GM18873 (cell line): Measurements from ENCODE around the gene ELF1.

ENCODE experiments used
- ATAC-seq: cut with Tn5 transposase; IDR thresholded peaks from one replicate; pipeline ENCODE4 v1.9.1; 2021; ENCODE audit warnings: mild to moderate bottlenecking, moderate library complexity, moderate number of reproducible peaks; ENCODE audit not compliant: unreplicated experiment, low FRiP score

The ELF1 gene

GRCh38 chr13:41019011-41019487, at the start of gene ELF1:
ELF1 (minus strand) TSS chr13:41019316; CDS start chr13:40982054, 37,262 bp downstream.
- ATAC-seq: peak; percentile 87

DNA sequence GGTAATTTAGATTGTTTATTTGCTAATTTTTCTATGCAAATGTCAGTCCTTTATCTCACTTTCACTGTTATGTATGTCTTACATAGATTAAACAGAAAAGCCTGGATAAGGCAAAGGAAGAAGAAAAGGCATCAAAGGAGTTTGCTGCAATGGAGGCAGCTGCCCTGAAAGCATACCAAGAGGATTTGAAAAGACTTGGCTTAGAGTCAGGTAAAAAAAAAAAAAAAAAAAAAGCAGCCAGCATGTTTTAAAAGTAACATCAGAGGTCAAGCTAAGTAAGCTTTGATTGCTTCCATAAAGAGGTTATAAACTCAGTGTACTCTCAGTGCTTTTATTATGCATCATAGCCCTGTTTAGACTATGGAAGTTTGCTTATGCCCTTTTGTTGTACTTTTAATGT, 46.0 kb upstream of the ELF1 start:
- ATAC-seq: no peak

GRCh38 chr13:41064493-41064892, 45.4 kb upstream of the ELF1 start:
- ATAC-seq: no peak

DNA sequence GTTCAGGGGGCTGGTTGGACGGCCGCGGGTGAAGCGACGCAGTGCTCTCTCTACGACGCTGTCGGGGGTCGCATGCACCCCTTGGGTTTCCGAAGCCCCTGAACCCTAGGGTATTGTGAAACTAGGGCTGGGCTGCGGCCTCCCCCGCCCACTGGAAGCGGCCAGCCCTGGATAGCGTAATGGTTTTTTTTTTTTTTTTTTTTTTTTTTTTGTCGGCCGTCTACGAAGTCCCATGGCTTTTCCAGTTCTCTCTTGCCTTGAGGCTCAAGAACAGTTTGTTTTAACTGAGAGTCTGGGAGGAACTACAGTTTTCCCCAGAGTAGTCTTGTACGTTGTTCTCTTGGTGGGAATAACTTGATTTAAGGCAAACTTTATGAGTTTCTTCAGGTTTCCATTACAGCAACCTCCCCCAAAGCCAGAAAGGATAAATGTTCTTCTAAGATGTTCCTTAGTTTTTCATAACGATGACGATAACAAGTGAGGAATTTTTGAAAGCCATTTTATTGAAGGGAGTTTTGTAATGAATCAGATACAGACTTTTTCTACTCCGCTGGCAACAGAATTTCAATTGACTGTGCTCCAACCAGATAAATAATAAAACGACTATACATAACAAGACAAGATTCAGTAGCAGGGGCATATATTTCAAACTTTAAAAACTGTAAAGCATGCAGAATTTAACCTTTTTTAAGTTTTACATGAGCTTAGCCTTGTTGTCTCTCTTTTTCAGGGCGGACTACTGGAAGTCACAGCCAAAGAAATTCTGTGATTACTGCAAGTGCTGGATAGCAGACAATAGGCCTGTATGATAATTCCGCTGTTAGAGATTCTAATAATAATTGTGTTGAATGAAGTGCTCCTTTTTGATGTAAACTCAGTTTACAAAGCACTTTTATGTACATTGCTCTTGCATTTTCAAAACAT, 43.1 kb upstream of the ELF1 start:
- ATAC-seq: peak; percentile 34

- peak; percentile 65 for ATAC-seq
These were observed 42.2 kb upstream of the ELF1 start, which contains the start of gene WBP4 for GRCh38 chr13:41061075-41061913. WBP4 (plus strand) TSS chr13:41061509; CDS start chr13:41061674, 165 bp downstream.

- ATAC-seq: peak; percentile 23
These were observed 41.6 kb upstream of the ELF1 start for GRCh38 chr13:41060724-41061074.

DNA sequence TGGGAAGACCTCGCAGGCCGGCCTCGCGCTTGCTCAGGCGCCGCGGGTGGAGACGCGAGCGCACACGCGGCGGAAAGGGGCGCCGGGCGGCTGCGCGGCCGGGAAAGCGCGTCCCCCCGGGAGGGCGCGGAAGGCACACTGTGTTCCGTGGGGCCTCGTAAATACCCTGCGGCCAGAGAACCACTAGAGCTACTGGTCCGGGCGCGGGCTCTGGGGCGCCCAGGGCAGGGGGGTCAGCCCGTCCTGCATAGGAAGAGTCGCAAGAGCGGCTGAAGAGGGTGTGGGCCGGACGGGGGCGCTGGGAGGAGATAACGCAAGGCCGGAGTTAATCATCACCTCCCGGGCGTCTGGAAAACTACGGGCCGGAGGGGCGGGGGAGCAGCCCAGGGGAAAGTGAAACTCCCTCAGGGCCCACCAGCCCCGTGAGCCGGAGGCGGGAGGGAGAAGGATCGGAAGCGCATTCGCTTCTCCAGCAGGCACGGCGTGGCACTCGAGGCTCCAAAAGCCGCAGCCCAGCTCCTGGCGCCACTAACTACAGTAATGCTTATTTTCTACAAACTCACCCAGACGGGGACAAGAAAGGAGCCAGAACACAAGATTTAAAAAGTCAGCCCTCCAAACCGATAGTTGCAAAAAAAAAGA, 41.1 kb upstream of the ELF1 start:
- peak; percentile 38 for ATAC-seq

- no peak for ATAC-seq
These were observed 40.5 kb upstream of the ELF1 start for GRCh38 chr13:41059456-41060081.

DNA sequence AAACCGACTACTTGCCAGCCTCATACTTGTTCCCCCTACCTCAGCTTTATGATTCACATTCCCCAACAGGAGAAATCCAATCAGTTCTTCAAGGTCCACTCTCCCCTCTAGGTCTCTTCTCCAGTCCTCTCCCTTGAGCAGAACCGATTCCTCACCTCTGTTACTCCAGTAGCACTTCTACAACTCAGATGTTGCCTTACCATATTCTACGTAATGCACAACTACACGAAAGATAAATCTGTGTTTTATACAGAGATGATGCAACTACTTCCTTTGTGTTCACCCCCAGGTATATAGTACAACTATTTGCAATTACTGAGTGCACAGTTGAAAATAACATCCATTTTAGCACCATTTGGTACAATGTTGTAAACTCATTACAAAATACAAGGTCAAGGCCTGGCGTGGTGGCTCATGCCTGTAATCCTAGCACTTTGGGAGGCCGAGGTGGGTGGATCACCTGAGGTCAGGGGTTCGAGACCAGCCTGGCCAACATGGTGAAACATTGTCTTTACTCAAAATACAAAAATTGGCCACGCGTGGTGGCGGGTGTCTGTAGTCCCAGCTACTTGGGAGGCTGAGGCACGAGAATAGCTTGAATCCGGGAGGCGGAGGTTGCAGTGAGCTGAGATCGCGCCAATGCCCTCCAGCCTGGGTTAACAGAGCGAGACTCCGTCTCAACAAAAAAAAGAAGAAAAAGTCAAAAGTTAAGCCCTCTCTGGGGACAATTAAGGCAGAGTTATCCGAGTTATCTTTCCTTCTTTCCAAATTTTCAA, 39.4 kb upstream of the ELF1 start:
- no peak for ATAC-seq

- no peak for ATAC-seq
These were observed 38.0 kb upstream of the ELF1 start for GRCh38 chr13:41056826-41057711.

DNA sequence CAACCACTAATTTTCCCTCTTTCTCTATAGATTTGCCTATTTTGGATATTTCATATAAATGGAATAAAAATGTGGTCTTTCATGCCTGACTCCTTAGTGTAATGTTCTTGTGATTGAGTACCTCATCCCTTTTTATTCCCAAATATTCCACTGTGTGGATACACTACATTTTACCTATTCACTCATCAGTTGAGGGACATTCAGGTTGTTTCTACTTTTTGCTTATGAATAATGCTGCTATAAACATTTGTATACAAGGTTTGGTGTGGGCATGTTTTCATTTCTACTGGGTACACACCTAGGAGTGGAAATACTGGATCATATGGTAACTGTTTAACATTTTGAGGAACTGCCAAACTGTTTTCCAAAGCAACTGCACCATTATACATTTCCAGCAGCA, 37.1 kb upstream of the ELF1 start:
- no peak for ATAC-seq

GRCh38 chr13:41054919-41055619, 36.0 kb upstream of the ELF1 start:
- no peak for ATAC-seq

DNA sequence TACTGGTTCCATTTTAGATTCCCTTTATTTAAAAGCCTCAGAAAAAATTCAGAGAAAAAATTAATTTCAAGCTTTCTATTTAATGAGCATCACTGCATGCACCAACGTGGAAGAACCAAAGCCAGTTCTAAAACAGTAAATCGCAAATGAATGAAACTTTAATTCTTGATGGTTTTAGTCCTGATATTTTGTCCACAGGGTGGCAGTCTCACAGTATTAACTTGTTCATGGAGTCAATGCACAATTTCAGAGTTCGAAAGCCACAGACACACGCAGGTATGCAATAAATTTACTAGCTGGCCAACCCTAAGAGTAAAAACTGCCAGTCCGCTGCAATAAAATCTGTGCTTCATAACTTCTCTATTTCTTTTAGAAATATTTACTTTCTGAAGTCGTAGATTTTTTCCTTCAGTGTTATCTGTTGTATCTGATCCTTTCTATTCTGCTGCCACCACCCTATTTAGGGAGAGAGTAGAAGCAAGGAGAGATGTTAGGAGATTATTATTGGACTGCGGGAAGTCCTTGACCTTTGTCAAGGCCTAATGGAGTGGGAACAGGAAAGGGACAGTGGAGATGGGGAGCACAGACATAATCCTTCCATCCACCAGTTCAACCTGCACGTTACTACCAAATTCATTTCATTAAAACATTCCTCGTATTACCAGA, 35.2 kb upstream of the ELF1 start:
- no peak for ATAC-seq

DNA sequence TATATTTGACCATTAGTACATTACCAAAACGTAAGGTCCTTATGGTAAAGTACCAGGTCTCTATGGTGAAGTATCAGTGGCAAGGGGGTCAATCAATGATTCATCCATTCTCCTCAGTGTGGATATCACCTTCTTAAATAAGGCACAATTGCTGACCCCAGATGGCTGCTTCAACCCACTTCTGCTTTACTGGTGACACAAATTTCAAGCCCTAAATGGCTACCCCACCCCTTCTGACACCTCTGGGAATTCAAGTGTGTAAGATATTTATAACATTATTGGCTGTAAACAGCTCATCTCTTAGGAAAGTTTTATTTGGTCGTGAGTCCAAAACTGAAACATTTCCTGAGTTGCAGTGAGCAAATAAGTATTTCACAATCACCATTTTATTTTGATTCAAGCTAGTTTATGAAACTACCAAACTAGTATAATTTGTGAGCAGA, 34.3 kb upstream of the ELF1 start:
- ATAC-seq: no peak

- no peak for ATAC-seq
These were observed 33.3 kb upstream of the ELF1 start for GRCh38 chr13:41052441-41052840.

DNA sequence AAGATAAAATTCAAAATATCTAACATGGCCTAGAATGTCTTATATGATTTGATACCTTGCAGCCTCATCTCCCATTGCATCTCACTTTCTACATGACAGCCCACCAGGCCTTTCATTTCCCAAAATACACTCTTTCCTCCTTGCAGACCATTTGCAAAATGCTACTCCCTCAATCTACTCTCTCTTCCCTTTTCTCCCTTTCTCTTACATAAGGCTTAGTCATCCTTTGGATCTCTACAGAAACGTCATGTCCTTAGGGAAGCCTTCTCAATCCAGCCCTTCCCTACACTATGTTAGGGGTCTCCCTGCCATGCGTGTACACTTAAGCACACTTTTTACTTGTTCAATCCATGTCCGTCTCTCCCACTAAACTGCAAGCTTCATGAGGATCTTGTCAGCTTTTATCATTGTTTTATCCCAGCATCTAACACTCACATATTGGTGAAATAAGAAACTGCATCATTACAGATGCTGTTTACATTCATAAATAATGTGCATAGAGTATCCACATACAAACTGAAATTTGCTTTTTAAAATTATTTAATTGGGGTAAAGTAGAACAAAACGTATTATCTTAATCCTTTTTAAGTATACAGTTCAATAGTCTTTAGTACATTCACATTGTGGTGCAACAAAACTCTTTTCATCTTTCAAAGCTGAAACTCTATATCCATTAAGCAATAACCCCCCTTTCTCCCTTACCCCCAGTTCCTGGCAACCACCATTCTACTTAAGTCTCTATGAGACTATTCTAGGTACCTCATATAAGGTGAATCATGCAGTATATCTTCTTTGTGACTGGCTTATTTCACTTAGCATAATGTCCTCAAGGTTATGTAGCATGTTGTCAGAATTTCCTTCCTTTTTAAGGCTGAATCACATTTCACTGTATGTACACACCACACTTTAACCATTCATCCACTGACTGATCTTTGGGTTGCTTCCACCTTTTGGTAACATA, 30.6 kb upstream of the ELF1 start:
- no peak for ATAC-seq
